Mesenchymal stem cell (in vitro differentiated cells and primary cell): ENCODE results near the gene PNMA3.

ENCODE experiments used
- DNase-seq: peaks from one replicate; pipeline ENCODE4 v3.0.0-alpha.2; 2013
- H2AFZ ChIP-seq: one replicate; pipeline ENCODE4 v1.6.1; 2013; ENCODE audit warnings: low read depth, mild to moderate bottlenecking, control low read depth, inconsistent platforms, low read length, moderate library complexity
- H2AK5ac ChIP-seq: 2 replicates; pipeline ENCODE4 v1.6.1; 2013; ENCODE audit warnings: low read length, moderate library complexity, mild to moderate bottlenecking, inconsistent platforms; ENCODE audit not compliant: severe bottlenecking
- H2BK120ac ChIP-seq: one replicate; pipeline ENCODE4 v1.6.1; 2013; ENCODE audit warnings: low read depth, mild to moderate bottlenecking, inconsistent platforms, low read length, moderate library complexity
- H2BK12ac ChIP-seq, 2 experiments: one replicate each; pipeline ENCODE4 v1.6.1; 2013; ENCODE audit warnings: inconsistent platforms in 2 of 2, low read length in 2 of 2, mild to moderate bottlenecking in 2 of 2, moderate library complexity in 2 of 2, control low read depth in 1 of 2
- H2BK15ac ChIP-seq: one replicate; pipeline ENCODE4 v1.6.1; 2013; ENCODE audit warnings: mild to moderate bottlenecking, low read depth, inconsistent platforms; ENCODE audit not compliant: poor library complexity, severe bottlenecking
- H2BK5ac ChIP-seq: 2 replicates; pipeline ENCODE4 v1.6.1; 2013; ENCODE audit warnings: low read depth, mild to moderate bottlenecking, low read length, control low read depth, inconsistent platforms; ENCODE audit not compliant: poor library complexity, severe bottlenecking
- H3K14ac ChIP-seq, 2 experiments: one replicate each; pipeline ENCODE4 v1.6.1; 2013; ENCODE audit warnings: inconsistent platforms in 2 of 2, low read length in 2 of 2, control low read depth in 1 of 2, mild to moderate bottlenecking in 1 of 2, moderate library complexity in 1 of 2
- H3K18ac ChIP-seq, 2 experiments: one replicate each; pipeline ENCODE4 v1.6.1; 2013; ENCODE audit warnings: inconsistent platforms in 2 of 2, low read length in 2 of 2, control low read depth in 1 of 2, low read depth in 1 of 2, mild to moderate bottlenecking in 1 of 2
- H3K23ac ChIP-seq, 2 experiments: one replicate each; pipeline ENCODE4 v1.6.1; 2013; ENCODE audit warnings: inconsistent platforms in 2 of 2, low read length in 2 of 2, mild to moderate bottlenecking in 2 of 2, moderate library complexity in 2 of 2, control low read depth in 1 of 2
- H3K27ac ChIP-seq: 2 replicates; pipeline ENCODE4 v1.5.1; 2013; ENCODE audit warnings: mild to moderate bottlenecking, moderate library complexity, low read length, control low read depth, inconsistent platforms; ENCODE audit not compliant: poor library complexity, severe bottlenecking
- H3K27me3 ChIP-seq, 2 experiments: 2 replicates each; pipeline versions ENCODE4 v1.6.1 to v1.7.0; 2013; ENCODE audit warnings: low read length in 2 of 2, mild to moderate bottlenecking in 2 of 2, moderate library complexity in 2 of 2, control low read depth in 1 of 2, inconsistent platforms in 1 of 2; ENCODE audit not compliant: control insufficient read depth in 1 of 2, insufficient read depth in 1 of 2
- H3K36me3 ChIP-seq, 2 experiments: 2 replicates each; pipeline versions ENCODE4 v1.6.1 to v1.7.0; 2013; ENCODE audit warnings: low read length in 2 of 2, control low read depth in 1 of 2, inconsistent platforms in 1 of 2, low read depth in 1 of 2, mild to moderate bottlenecking in 1 of 2; ENCODE audit not compliant: insufficient read depth in 2 of 2, control insufficient read depth in 1 of 2
- H3K4ac ChIP-seq, 2 experiments: one replicate each; pipeline ENCODE4 v1.6.1; 2013; ENCODE audit warnings: inconsistent platforms in 2 of 2, low read length in 2 of 2, mild to moderate bottlenecking in 2 of 2, moderate library complexity in 2 of 2, control low read depth in 1 of 2, low read depth in 1 of 2
- H3K4me1 ChIP-seq: 2 replicates; pipeline ENCODE4 v1.6.1; 2013; ENCODE audit warnings: low read depth, low read length, control low read depth; ENCODE audit not compliant: control insufficient read depth, insufficient read depth
- H3K4me2 ChIP-seq: 2 replicates; pipeline ENCODE4 v1.6.1; 2013; ENCODE audit warnings: low read length, mild to moderate bottlenecking, inconsistent platforms; ENCODE audit not compliant: poor library complexity, severe bottlenecking
- H3K4me3 ChIP-seq, 2 experiments: 2 replicates each; pipeline versions ENCODE4 v1.5.1 to v1.7.0; 2013; ENCODE audit warnings: low read length in 2 of 2, mild to moderate bottlenecking in 2 of 2, control low read depth in 1 of 2, low read depth in 1 of 2; ENCODE audit not compliant: insufficient read depth in 1 of 2
- H3K79me1 ChIP-seq: replicated peaks from 2 replicates; pipeline ENCODE4 v1.6.1; 2013; ENCODE audit warnings: mild to moderate bottlenecking, control low read depth, low read length, inconsistent platforms; ENCODE audit not compliant: poor library complexity, severe bottlenecking
- H3K9ac ChIP-seq: 2 replicates; pipeline ENCODE4 v1.7.0; 2013; ENCODE audit warnings: mild to moderate bottlenecking, low read length, moderate library complexity
- H3K9me3 ChIP-seq: 2 replicates; pipeline ENCODE4 v1.7.0; 2013; ENCODE audit warnings: mild to moderate bottlenecking, low read length; ENCODE audit not compliant: control insufficient read depth
- H4K8ac ChIP-seq: one replicate; pipeline ENCODE4 v1.6.1; 2013; ENCODE audit warnings: inconsistent platforms, mild to moderate bottlenecking, low read length, moderate library complexity
- H4K91ac ChIP-seq: one replicate; pipeline ENCODE4 v1.6.1; 2013; ENCODE audit warnings: mild to moderate bottlenecking, low read length, inconsistent platforms
- WGBS: methylation state at CpG from one replicate; pipeline ENCODE4 v1.1.7; 2013; ENCODE audit warnings: mixed read lengths; 5-methylcytosine and 5-hydroxymethylcytosine counted together

The PNMA3 gene

GRCh38 chrX:153032397-153033118 is 23.7 kb upstream of the PNMA3 start:
- Histone ChIP-seq H4K8ac (peak overlapping the region; percentile 93), H3K9ac (peak overlapping the region; percentile 63), H3K4ac (peak overlapping the region in 1 of 2 experiments; percentile 51), H3K18ac (peak overlapping the region in 1 of 2 experiments; percentile 64), H3K27me3 (peaks cover 0 to 31% of the 10 kb centered on the region in 2 experiments), H3K9me3 (no peaks in the 10 kb centered on the region), H4K91ac (no peak overlapping the region), H2AFZ (peak overlapping the region; percentile 71), H3K4me3 (peak overlapping the region in 1 of 2 experiments; percentile 71), H2BK120ac (no peak overlapping the region), H3K79me1 (no peaks in the 10 kb centered on the region), H3K27ac (no peak overlapping the region), H2BK15ac (no peak overlapping the region), H2AK5ac (no peak overlapping the region), H3K36me3 (no peaks in the 10 kb centered on the region), H3K23ac (no peak overlapping the region), H3K14ac (peak overlapping the region in 1 of 2 experiments; percentile 28), H2BK12ac (no peak overlapping the region), H2BK5ac (no peak overlapping the region), H3K4me1 (peaks cover 6% of the 10 kb centered on the region), H3K4me2 (peak overlapping the region; percentile 52)
- WGBS, result 36% methylated on average over 52 of the region's 64 CpGs
- peak; percentile 51 for DNase-seq

GRCh38 chrX:153049093-153049492 is 7.2 kb upstream of the PNMA3 start:
- Histone ChIP-seq H3K27me3 (peaks cover 4 to 85% of the 10 kb centered on the region in 2 experiments), H3K4me3 (no peak overlapping the region), H2BK15ac (no peak overlapping the region), H3K27ac (no peak overlapping the region), H2BK120ac (no peak overlapping the region), H2BK12ac (no peak overlapping the region), H3K36me3 (no peaks in the 10 kb centered on the region), H3K4me1 (no peaks in the 10 kb centered on the region), H3K4me2 (no peak overlapping the region), H3K18ac (no peak overlapping the region), H4K8ac (no peak overlapping the region), H3K9ac (no peak overlapping the region), H3K14ac (no peak overlapping the region), H2AK5ac (no peak overlapping the region), H3K9me3 (peaks cover 21% of the 10 kb centered on the region), H2AFZ (no peak overlapping the region), H3K79me1 (no peaks in the 10 kb centered on the region), H3K4ac (no peak overlapping the region), H4K91ac (no peak overlapping the region), H3K23ac (no peak overlapping the region), H2BK5ac (no peak overlapping the region)
- 74% methylated on average over 2 of the region's 2 CpGs for WGBS
- DNase-seq, result no peak

GRCh38 chrX:153052534-153052933 is 3.7 kb upstream of the PNMA3 start:
- H3K9ac ChIP-seq, result no peak overlapping the region
- H2AK5ac ChIP-seq, result no peak overlapping the region
- H3K23ac ChIP-seq, result no peak overlapping the region
- no peak overlapping the region for H2BK120ac ChIP-seq
- no peak overlapping the region for H3K4me2 ChIP-seq
- no peak for DNase-seq
- no peak overlapping the region for H3K18ac ChIP-seq
- peaks cover 2% of the 10 kb centered on the region for H3K4me1 ChIP-seq
- no peak overlapping the region for H2BK15ac ChIP-seq
- WGBS, result 80% methylated on average over 1 of the region's 1 CpG
- no peak overlapping the region for H3K27ac ChIP-seq
- no peak overlapping the region for H2BK5ac ChIP-seq
- H2AFZ ChIP-seq, result no peak overlapping the region
- H3K14ac ChIP-seq, result no peak overlapping the region
- peaks cover 21% of the 10 kb centered on the region for H3K9me3 ChIP-seq
- peaks cover 17 to 80% of the 10 kb centered on the region in 2 experiments for H3K27me3 ChIP-seq
- no peak overlapping the region for H2BK12ac ChIP-seq
- H3K36me3 ChIP-seq, result no peaks in the 10 kb centered on the region
- no peak overlapping the region for H3K4ac ChIP-seq
- H4K91ac ChIP-seq, result no peak overlapping the region
- H3K79me1 ChIP-seq, result no peaks in the 10 kb centered on the region
- H4K8ac ChIP-seq, result no peak overlapping the region
- H3K4me3 ChIP-seq, result no peak overlapping the region

- Histone ChIP-seq H3K23ac (no peak overlapping the region), H2BK15ac (no peak overlapping the region), H3K27me3 (peaks cover 22 to 62% of the 10 kb centered on the region in 2 experiments), H2BK12ac (no peak overlapping the region), H3K4me2 (no peak overlapping the region), H2BK120ac (no peak overlapping the region), H2AK5ac (no peak overlapping the region), H3K4me1 (peaks cover 2% of the 10 kb centered on the region), H3K4ac (no peak overlapping the region), H3K79me1 (no peaks in the 10 kb centered on the region), H2AFZ (no peak overlapping the region), H2BK5ac (no peak overlapping the region), H4K91ac (no peak overlapping the region), H3K9me3 (no peaks in the 10 kb centered on the region), H3K14ac (no peak overlapping the region), H3K36me3 (no peaks in the 10 kb centered on the region), H3K9ac (no peak overlapping the region), H3K4me3 (no peak overlapping the region), H3K18ac (no peak overlapping the region), H3K27ac (no peak overlapping the region), H4K8ac (no peak overlapping the region)
- 93% methylated on average over 11 of the region's 11 CpGs for WGBS
- DNase-seq, result no peak
Measured at GRCh38 chrX:153057281-153057680, 1.0 kb downstream of the PNMA3 start.
